ENCODE results near the gene ADGRF3.
"Not testable (repeated sequence)": the region's sequence is repeated elsewhere in the genome, so short reads cannot be mapped to it uniquely, and the experiment has no call there.

ADGRF3 gene

GRCh38 chr2:26270373-26270772 lies 76.2 kb downstream of the ADGRF3 start:
- no peak for DNase-seq

- no peak for DNase-seq
Measured at GRCh38 chr2:26269571-26270158, 76.9 kb downstream of the ADGRF3 start.

DNA sequence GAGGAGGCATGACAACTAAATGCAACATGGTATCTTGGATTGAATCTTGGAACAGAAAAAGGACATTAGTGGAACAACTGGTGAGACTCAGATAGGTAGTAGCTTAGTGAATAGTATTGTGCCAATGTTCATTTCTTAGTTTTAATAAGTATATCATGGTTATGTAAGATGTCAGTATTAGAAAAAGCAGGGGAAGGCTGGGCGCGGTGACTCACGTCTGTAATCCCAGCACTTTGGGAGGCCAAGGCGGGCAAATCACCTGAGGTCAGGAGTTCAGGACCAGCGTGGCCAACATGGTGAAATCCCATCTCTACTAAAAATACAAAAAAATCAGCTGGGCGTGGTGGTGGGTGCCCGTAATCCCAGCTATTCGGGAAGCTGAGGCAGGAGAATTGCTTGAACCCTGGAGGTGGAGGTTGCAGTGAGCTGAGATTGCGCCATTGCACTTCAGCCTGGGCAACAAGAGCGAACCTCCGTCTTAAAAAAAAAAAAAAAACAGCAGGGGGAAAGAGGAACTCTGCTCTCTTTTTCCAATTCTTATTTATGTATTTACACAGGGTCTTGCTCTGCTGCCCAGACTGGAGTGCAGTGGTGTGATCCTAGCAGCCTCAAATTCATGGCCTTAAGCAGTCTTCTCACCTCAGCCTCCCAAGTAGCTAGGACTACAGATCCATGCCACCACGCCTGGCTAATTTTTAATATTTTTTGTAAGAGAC lies 77.8 kb downstream of the ADGRF3 start:
- not testable (repeated sequence) for DNase-seq

GRCh38 chr2:26268213-26268612 lies 78.4 kb downstream of the ADGRF3 start:
- DNase-seq = no peak

DNA sequence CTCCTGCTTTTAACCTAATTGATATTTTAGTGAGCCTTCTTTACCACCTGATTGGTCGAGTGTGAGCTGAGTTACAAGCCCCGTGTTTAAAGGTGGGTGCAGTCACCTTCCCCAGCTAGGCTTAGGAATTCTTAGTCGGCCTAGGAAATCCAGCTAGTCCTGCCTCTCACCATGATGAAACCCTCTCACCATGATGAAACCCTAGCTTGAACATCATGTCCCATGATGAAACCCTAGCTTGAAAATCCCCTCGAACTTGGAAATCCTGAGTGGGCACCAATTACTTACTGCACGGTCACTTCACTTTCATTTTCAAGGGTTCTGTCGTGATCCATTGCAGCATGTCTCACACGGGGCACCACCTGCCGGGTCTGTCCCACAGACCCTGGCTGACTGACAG lies 87.8 kb downstream of the ADGRF3 start:
- DNase-seq = not testable (repeated sequence)

Data from central memory CD4-positive, alpha-beta T cell (primary cell).